DND-41 (cell line): ENCODE measurements around the gene GIT1.
"Not testable (repeated sequence)": the region's sequence is repeated elsewhere in the genome, so short reads cannot be mapped to it uniquely, and the experiment has no call there.

Experiments
- ATAC-seq: fragments of 200-7000 bp; cut with Tn5 transposase; 3 replicates; pipeline ENCODE4 v1.9.1; 2021; ENCODE audit warnings: low read depth; ENCODE audit not compliant: insufficient read depth
- DNase-seq: peaks from one replicate; pipeline ENCODE4 v3.0.0-alpha.2; 2020
- H2AFZ ChIP-seq: 2 replicates; pipeline ENCODE4 v1.6.0; 2012; ENCODE audit warnings: low read depth, low read length
- H3K27ac ChIP-seq: 2 replicates; pipeline ENCODE4 v1.5.1; 2012; ENCODE audit warnings: low read length, inconsistent platforms
- H3K27me3 ChIP-seq: fragments of 200-600 bp; sonication (generic); 2 replicates; pipeline ENCODE4 v1.6.0; 2012; ENCODE audit warnings: low read length, mild to moderate bottlenecking, inconsistent platforms; ENCODE audit not compliant: insufficient read depth, poor library complexity
- H3K36me3 ChIP-seq: 2 replicates; pipeline ENCODE4 v1.5.1; 2012; ENCODE audit warnings: low read length, inconsistent platforms; ENCODE audit not compliant: insufficient read depth
- H3K4me1 ChIP-seq: 2 replicates; pipeline ENCODE4 v1.5.1; 2012; ENCODE audit warnings: mild to moderate bottlenecking, low read length; ENCODE audit not compliant: insufficient read depth
- H3K4me2 ChIP-seq: 2 replicates; pipeline ENCODE4 v1.6.0; 2012; ENCODE audit warnings: mild to moderate bottlenecking, moderate library complexity, low read length, inconsistent platforms; ENCODE audit not compliant: insufficient read depth
- H3K4me3 ChIP-seq, 2 experiments: fragments of 200-600 bp in 1 of 2; shearing (Covaris generic) in 1 of 2; 2 replicates each; pipeline ENCODE4 v1.5.1; 2012 to 2016; ENCODE audit warnings: inconsistent platforms in 2 of 2, low read length in 2 of 2, mild to moderate bottlenecking in 2 of 2, low read depth in 1 of 2, moderate library complexity in 1 of 2
- H3K79me2 ChIP-seq: 2 replicates; pipeline ENCODE4 v1.6.0; 2012; ENCODE audit warnings: low read length, inconsistent platforms; ENCODE audit not compliant: insufficient read depth
- H3K9ac ChIP-seq: 2 replicates; pipeline ENCODE4 v1.6.0; 2012; ENCODE audit warnings: low read depth, mild to moderate bottlenecking, inconsistent platforms, low read length, moderate library complexity
- H3K9me3 ChIP-seq: 2 replicates; pipeline ENCODE4 v1.5.1; 2012; ENCODE audit warnings: low read length, moderate library complexity, mild to moderate bottlenecking, inconsistent platforms; ENCODE audit not compliant: insufficient read depth, severe bottlenecking
- H4K20me1 ChIP-seq: 2 replicates; pipeline ENCODE4 v1.6.0; 2012; ENCODE audit warnings: low read length; ENCODE audit not compliant: insufficient read depth
- EZH2 ChIP-seq: IDR thresholded peaks from 3 replicates; pipeline ENCODE4 v1.6.1; 2012; ENCODE audit warnings: borderline replicate concordance, low read depth, mild to moderate bottlenecking, moderate library complexity, low read length, inconsistent platforms; ENCODE audit not compliant: severe bottlenecking
- TF ChIP-seq, protein P1 (sequence below): IDR thresholded peaks from 2 replicates; pipeline ENCODE4 v1.5.1; 2012; ENCODE audit warnings: borderline replicate concordance, low read length, moderate library complexity, mild to moderate bottlenecking; ENCODE audit not compliant: poor library complexity, severe bottlenecking; ENCODE audit errors: extremely low read depth

GIT1 gene

DNA sequence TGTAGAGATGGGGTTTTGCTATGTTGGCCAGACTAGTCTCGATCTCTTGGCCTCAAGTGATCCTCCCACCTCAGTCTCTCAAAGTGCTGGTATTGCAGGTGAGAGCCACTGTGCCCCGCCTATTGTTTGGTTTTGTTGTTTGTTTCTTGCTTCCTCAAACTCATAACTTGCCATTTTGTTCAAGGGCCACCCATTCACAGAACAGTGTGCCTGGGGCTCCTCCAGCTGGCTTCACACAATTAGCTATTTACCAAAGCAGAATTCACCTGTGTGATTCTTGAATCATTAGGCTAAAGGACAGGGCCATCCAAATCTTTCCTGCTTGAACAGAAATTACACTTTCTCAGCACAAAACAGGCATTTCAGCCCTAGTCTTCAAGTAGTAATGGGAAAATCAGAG lies 29.8 kb downstream of the GIT1 start:
- H3K9ac ChIP-seq: no peak overlapping the region

DNA sequence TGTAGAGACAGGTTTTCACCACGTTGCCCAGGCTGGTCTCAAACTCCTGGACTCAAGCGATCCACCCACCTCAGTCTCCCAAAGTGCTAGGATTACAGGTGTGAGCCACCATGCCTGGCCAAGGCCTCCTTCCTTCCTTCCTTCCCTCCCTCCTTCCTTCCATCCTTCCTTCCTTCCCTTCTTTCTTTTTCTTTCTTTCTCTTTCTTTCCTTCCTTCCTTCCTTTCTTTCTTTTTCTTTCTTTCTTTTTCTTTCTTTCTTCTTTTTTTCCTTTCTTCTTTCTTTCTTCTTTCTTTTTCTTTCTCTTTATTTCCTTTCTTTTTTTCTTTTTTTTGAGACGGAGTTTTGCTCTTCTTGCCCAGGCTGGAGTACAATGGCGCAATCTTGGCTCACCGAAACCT lies 31.3 kb downstream of the GIT1 start:
- H3K4me1 ChIP-seq, H4K20me1 ChIP-seq, ATAC-seq, DNase-seq, H3K9ac ChIP-seq, H3K79me2 ChIP-seq, H3K4me3 ChIP-seq, H3K4me2 ChIP-seq, H3K27ac ChIP-seq, H3K9me3 ChIP-seq, H2AFZ ChIP-seq, H3K27me3 ChIP-seq: not testable (repeated sequence)
- peaks cover 13% of the 10 kb centered on the region for H3K36me3 ChIP-seq

More for the DNA sequence above, 29.8 kb downstream of the GIT1 start:
- TF ChIP-seq, protein P1, sequence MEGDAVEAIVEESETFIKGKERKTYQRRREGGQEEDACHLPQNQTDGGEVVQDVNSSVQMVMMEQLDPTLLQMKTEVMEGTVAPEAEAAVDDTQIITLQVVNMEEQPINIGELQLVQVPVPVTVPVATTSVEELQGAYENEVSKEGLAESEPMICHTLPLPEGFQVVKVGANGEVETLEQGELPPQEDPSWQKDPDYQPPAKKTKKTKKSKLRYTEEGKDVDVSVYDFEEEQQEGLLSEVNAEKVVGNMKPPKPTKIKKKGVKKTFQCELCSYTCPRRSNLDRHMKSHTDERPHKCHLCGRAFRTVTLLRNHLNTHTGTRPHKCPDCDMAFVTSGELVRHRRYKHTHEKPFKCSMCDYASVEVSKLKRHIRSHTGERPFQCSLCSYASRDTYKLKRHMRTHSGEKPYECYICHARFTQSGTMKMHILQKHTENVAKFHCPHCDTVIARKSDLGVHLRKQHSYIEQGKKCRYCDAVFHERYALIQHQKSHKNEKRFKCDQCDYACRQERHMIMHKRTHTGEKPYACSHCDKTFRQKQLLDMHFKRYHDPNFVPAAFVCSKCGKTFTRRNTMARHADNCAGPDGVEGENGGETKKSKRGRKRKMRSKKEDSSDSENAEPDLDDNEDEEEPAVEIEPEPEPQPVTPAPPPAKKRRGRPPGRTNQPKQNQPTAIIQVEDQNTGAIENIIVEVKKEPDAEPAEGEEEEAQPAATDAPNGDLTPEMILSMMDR: no peak
- no peak for TF ChIP-seq EZH2
- no peak overlapping the region for H3K27ac ChIP-seq
- no peaks in the 10 kb centered on the region for H3K79me2 ChIP-seq
- H3K4me1 ChIP-seq: peaks cover 5% of the 10 kb centered on the region
- no peak for DNase-seq
- H3K4me3 ChIP-seq: no peak overlapping the region
- no peaks in the 10 kb centered on the region for H3K27me3 ChIP-seq
- peaks cover 13% of the 10 kb centered on the region for H3K36me3 ChIP-seq
- H3K9me3 ChIP-seq: no peaks in the 10 kb centered on the region
- H3K4me2 ChIP-seq: no peak overlapping the region
- ATAC-seq: no peak
- peaks cover 6% of the 10 kb centered on the region for H4K20me1 ChIP-seq
- no peak overlapping the region for H2AFZ ChIP-seq

DNA sequence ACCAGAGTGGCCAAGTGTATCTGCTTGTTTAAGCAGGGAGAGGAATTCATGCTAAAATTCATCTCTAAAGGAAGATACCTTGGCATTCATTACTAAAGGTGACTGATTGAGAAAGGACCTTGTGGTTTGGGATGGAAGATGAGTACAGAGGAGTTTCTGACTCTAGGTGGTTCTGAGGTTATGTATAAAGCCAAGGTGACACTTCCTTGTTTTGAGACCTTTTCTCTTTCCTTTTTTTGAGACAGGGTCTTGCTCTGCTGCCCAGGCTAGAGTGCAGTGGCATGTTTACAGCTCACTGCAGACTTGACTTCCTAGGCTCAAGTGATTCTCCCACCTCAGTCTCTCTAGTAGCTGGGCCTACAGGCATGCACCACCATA lies 31.7 kb downstream of the GIT1 start:
- H3K27me3 ChIP-seq: no peaks in the 10 kb centered on the region
- H3K4me3 ChIP-seq: no peak overlapping the region
- H3K4me2 ChIP-seq: no peak overlapping the region
- H4K20me1 ChIP-seq: peaks cover 3% of the 10 kb centered on the region; the same call in 1 of the 2 replicates
- no peaks in the 10 kb centered on the region for H3K9me3 ChIP-seq
- H3K9ac ChIP-seq: no peak overlapping the region
- DNase-seq (no peak), ATAC-seq (no peak)
- H2AFZ ChIP-seq: no peak overlapping the region
- no peaks in the 10 kb centered on the region for H3K4me1 ChIP-seq
- TF ChIP-seq, protein P1: no peak
- TF ChIP-seq EZH2: no peak
- H3K36me3 ChIP-seq: peaks cover 9% of the 10 kb centered on the region
- H3K27ac ChIP-seq: no peak overlapping the region
- H3K79me2 ChIP-seq: no peaks in the 10 kb centered on the region

DNA sequence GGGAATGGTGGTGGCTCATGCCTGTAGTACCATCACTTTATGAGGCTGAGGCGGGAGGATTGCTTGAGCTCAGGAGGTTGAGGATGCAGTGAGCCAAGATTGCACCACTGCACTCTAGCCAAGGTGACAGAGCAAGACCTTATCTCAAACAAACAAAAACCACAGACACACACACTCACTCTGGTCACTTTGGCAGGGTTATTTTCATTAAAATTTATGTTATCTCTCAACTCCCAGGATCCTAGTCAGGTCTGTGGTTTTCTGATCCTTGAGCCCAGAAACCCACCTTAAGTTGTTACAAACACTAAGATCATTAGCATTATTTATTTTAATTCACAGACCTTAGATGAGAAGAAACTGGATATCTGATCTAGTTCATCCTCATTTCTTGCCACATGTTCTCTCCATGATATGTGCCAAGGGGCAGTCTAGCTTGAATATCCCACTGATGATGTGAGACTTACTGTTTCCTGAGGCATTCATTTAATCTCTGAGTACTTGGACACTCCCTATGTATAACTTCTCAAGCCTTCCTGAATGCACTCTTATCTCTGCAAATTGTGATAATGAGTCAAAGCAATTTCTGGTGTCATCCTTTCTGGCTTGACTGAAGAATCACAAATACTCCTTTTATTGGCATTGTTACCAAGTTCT lies 32.2 kb downstream of the GIT1 start:
- no peak overlapping the region for H3K4me2 ChIP-seq
- DNase-seq (no peak), ATAC-seq (no peak)
- TF ChIP-seq, protein P1: no peak
- no peak for TF ChIP-seq EZH2
- peaks cover 3% of the 10 kb centered on the region; the same call in 1 of the 2 replicates for H4K20me1 ChIP-seq
- H3K27me3 ChIP-seq: no peaks in the 10 kb centered on the region
- peaks cover 4% of the 10 kb centered on the region for H3K36me3 ChIP-seq
- no peak overlapping the region for H2AFZ ChIP-seq
- H3K9me3 ChIP-seq: no peaks in the 10 kb centered on the region
- H3K4me1 ChIP-seq: no peaks in the 10 kb centered on the region
- H3K27ac ChIP-seq: no peak overlapping the region
- no peaks in the 10 kb centered on the region for H3K79me2 ChIP-seq
- H3K4me3 ChIP-seq: no peak overlapping the region
- no peak overlapping the region for H3K9ac ChIP-seq
